Small intestine (tissue), 7 donors: ENCODE measurements around the gene ARV1. TPM values are rescaled to one million over a fixed set of nuclear protein-coding genes. Genes with fewer than 3 reads are reported as not detected.
A peak's percentile ranks its signal among the peaks of the same experiment; 100 is the strongest.

Experiments used
- DNase-seq, 2 donors: peaks; one replicate each; pipeline versions ENCODE4 v3.0.0 to v3.0.0-alpha.2; 2013
- FAIRE-seq: peaks from 2 replicates; lab custom pipeline; 2012; peaks lifted over from hg19 to GRCh38; lab: Jason Lieb, UNC
- H3K27ac ChIP-seq, 3 donors: one replicate each; pipeline ENCODE4 v1.5.1; 2013; ENCODE audit warnings: low read length in 2 of 3, mild to moderate bottlenecking in 2 of 3, control low read depth in 1 of 3, inconsistent platforms in 1 of 3, low read depth in 1 of 3, moderate library complexity in 1 of 3
- H3K27me3 ChIP-seq, 3 donors: one replicate each; pipeline ENCODE4 v1.6.1; 2013; ENCODE audit warnings: low read length in 3 of 3, inconsistent platforms in 1 of 3; ENCODE audit not compliant: control insufficient read depth in 3 of 3, insufficient read depth in 3 of 3
- H3K36me3 ChIP-seq, 3 donors: one replicate each; pipeline ENCODE4 v1.6.1; 2013; ENCODE audit warnings: low read length in 3 of 3, inconsistent platforms in 1 of 3, low read depth in 1 of 3, mild to moderate bottlenecking in 1 of 3, moderate library complexity in 1 of 3; ENCODE audit not compliant: control insufficient read depth in 3 of 3, insufficient read depth in 2 of 3
- H3K4me1 ChIP-seq, 3 donors: one replicate each; pipeline ENCODE4 v1.6.1; 2013; ENCODE audit warnings: low read length in 2 of 3, inconsistent platforms in 1 of 3, low read depth in 1 of 3, mild to moderate bottlenecking in 1 of 3, moderate library complexity in 1 of 3; ENCODE audit not compliant: control insufficient read depth in 3 of 3, insufficient read depth in 2 of 3
- H3K4me3 ChIP-seq, 3 donors: one replicate each; pipeline ENCODE4 v1.5.1; 2013; ENCODE audit warnings: low read length in 3 of 3, control low read depth in 1 of 3, inconsistent platforms in 1 of 3, low read depth in 1 of 3, mild to moderate bottlenecking in 1 of 3, moderate library complexity in 1 of 3
- H3K9me3 ChIP-seq, 2 donors: one replicate each; pipeline ENCODE4 v1.6.1; 2013; ENCODE audit warnings: low read depth in 1 of 2, low read length in 1 of 2; ENCODE audit not compliant: control insufficient read depth in 2 of 2, insufficient read depth in 1 of 2
- WGBS, 3 donors: extraction: QIAGEN DNeasy Blood & Tissue Kit; methylation state at CpG; one replicate each; pipeline ENCODE4 v1.1.7; 2013; 5-methylcytosine and 5-hydroxymethylcytosine counted together
- polyA plus RNA-seq, 4 donors: library from polyadenylated mRNA; stranded (reverse) in 3 of 4; unstranded in 1 of 4; fragments of 200-250 nt in 3 of 4; fragments of 120-200 nt in 1 of 4; gene quantifications; one replicate each; pipeline versions ENCODE4 v1.2.1 to v1.2.3, GENCODE V29; 2013
- donor health status: healthy with polysubstance abuse.
- donor health status: control.
- donor health status: control.
- donor health status: Bipolar disorder and iron deficiency.
- donor health status: healthy.

The ARV1 gene
- polyA plus RNA-seq, 4 donors, result 15.7 to 30.5 (median 22.9) TPM

DNA sequence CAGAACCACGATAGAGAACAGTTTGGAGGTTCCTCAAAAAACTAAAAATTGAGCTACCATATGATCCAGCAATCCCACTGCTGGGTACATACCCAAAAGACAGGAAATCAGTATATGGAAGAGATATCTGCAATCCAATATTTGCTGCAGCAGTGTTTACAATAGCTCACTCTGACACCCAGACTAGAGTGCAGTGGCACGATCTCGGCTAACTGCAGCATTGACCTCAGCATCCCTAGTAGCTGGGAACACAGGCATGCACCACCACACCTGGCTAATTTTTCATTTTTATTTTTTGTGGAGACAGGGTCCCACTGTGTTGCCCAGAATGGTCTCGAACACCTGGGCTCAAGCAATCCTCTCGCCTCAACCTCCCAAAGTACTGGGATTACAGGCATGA is 13.4 kb upstream of the ARV1 start:
- DNase-seq, result no peak
- Histone ChIP-seq H3K36me3 (peaks cover 0 to 3% (median under 1%) of the 10 kb centered on the region in 3 donors), H3K4me1 (peaks cover 0 to 4% (median 2%) of the 10 kb centered on the region in 3 donors), H3K27me3 (no peaks in the 10 kb centered on the region), H3K4me3 (no peak overlapping the region), H3K27ac (no peak overlapping the region), H3K9me3 (no peaks in the 10 kb centered on the region)
- WGBS, 3 donors, result 90 to 96% (median 91%) methylated on average over 5 of the region's 5 CpGs
- FAIRE-seq, result no peak

GRCh38 chr1:230966358-230966873 is 12.5 kb upstream of the ARV1 start:
- Histone ChIP-seq H3K4me3 (no peak overlapping the region), H3K36me3 (peaks cover 0 to 3% (median 0%) of the 10 kb centered on the region in 3 donors), H3K4me1 (peaks cover 0 to 4% (median 2%) of the 10 kb centered on the region in 3 donors), H3K9me3 (no peaks in the 10 kb centered on the region), H3K27me3 (no peaks in the 10 kb centered on the region), H3K27ac (no peak overlapping the region)
- 89 to 93% (median 90%) methylated on average over 5 of the region's 5 CpGs for WGBS, 3 donors
- FAIRE-seq (no peak), DNase-seq (no peak)

DNA sequence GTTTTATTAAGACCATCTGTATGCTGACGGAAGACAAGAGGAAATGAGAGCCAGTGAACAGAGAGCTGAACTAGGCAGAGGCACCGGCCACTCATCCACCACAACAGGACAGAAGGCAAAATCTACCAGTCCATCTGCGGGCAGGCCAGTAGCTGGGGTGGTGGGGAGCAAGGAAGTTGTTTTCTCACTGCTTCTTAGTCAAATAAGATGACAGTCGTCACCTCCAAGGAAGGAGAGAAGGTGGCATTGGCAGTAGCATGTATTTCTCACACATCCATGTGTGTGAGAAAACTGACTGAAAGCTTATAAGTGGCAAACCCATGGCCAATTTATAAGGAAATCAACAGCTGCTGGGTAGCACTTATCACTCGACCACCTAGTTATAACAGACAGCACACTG is 8.5 kb upstream of the ARV1 start:
- no peak for DNase-seq
- Histone ChIP-seq H3K27ac (no peak overlapping the region), H3K4me3 (no peak overlapping the region), H3K36me3 (peaks cover 0 to 3% (median 2%) of the 10 kb centered on the region in 3 donors), H3K4me1 (peaks cover 5 to 13% (median 5%) of the 10 kb centered on the region in 3 donors), H3K27me3 (no peaks in the 10 kb centered on the region), H3K9me3 (no peaks in the 10 kb centered on the region)
- no peak for FAIRE-seq
- 89 to 92% (median 92%) methylated on average over 5 of the region's 5 CpGs for WGBS, 3 donors

DNA sequence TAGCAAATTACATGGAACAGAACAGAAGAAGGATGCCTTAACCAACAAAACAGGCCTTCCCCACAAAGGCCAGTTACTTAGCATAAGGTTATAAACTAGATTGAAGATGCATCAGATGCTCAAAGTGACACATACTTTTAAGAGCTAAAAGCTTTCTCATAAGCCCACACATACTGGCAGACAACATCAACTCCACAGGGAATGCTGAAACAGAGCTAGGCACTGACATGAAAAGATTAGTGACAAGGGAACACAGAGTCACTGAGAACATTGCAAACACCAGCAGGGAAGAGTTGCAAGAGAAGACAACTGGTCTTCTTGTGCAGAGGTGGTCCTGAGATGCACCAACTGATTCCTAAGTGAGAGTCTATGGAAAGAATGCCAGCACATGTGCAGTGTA is 7.1 kb upstream of the ARV1 start:
- peaks cover 0 to 12% (median 3%) of the 10 kb centered on the region in 3 donors for H3K36me3 ChIP-seq
- peaks cover 5 to 13% (median 5%) of the 10 kb centered on the region in 3 donors for H3K4me1 ChIP-seq
- no peak overlapping the region for H3K27ac ChIP-seq
- no peak overlapping the region for H3K4me3 ChIP-seq
- FAIRE-seq, result no peak
- DNase-seq, result no peak
- H3K27me3 ChIP-seq, result no peaks in the 10 kb centered on the region
- no peaks in the 10 kb centered on the region for H3K9me3 ChIP-seq

DNA sequence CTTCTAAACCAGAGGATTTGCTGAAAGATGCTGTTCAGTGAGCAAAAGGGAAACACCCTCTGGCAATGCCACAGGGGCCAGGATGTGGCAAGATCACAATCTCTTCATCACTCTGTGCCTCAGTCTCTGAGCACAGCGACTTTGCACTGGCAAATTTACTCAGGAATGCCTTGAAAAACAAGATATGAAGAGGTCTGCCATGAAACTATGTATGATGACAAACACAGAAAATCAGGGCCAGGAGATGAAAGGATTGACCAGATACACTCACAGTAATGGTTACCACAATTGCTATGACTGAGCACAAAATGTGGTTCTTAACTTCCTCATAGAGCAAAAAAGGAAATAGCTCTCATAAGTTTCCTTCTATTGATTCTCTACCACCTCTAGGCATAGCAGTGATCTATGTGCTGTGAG is 6.0 kb upstream of the ARV1 start:
- Histone ChIP-seq H3K27ac (peak overlapping the region in 1 of 3 donors; percentile 66), H3K4me1 (peaks cover 5 to 19% (median 7%) of the 10 kb centered on the region in 3 donors), H3K27me3 (no peaks in the 10 kb centered on the region), H3K4me3 (no peak overlapping the region), H3K36me3 (peaks cover 0 to 12% (median 3%) of the 10 kb centered on the region in 3 donors), H3K9me3 (no peaks in the 10 kb centered on the region)
- WGBS, 3 donors, result 50 to 75% (median 52%) methylated on average over 1 of the region's 1 CpG
- no peak for FAIRE-seq
- no peak for DNase-seq

DNA sequence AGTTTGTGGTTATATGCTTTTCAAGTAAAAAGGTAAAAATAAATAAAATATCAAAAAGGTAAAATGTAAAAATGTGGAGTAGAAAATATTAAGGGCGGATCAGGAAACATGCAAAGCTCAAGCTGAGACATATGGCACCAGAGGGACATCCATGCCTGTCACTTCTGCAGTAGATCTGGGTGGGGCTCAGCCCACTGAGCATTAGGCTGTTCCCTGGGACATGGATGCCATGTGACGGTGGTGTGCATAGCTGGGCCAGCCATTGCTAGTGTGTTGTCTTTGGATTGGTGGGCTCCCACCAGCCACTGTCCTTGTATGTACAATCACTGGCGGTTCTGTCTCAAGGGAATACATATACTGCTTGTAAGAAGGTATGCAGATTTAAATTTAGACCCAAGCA is 3.3 kb upstream of the ARV1 start:
- Histone ChIP-seq H3K27ac (no peak overlapping the region), H3K4me3 (no peak overlapping the region), H3K36me3 (peaks cover 0 to 12% (median 0%) of the 10 kb centered on the region in 3 donors), H3K27me3 (no peaks in the 10 kb centered on the region), H3K4me1 (peaks cover 4 to 14% (median 10%) of the 10 kb centered on the region in 3 donors), H3K9me3 (no peaks in the 10 kb centered on the region)
- DNase-seq (no peak), FAIRE-seq (no peak)
- WGBS, 3 donors, result 88 to 97% (median 89%) methylated on average over 3 of the region's 3 CpGs

GRCh38 chr1:230976360-230976759 is 2.5 kb upstream of the ARV1 start:
- Histone ChIP-seq H3K4me1 (peaks cover 4 to 14% (median 10%) of the 10 kb centered on the region in 3 donors), H3K9me3 (no peaks in the 10 kb centered on the region), H3K36me3 (peaks cover 0 to 12% (median 0%) of the 10 kb centered on the region in 3 donors), H3K27ac (no peak overlapping the region), H3K27me3 (no peaks in the 10 kb centered on the region), H3K4me3 (no peak overlapping the region)
- DNase-seq, result no peak
- WGBS, 3 donors, result 86 to 89% (median 89%) methylated on average over 4 of the region's 4 CpGs
- FAIRE-seq, result no peak

- H3K36me3 ChIP-seq, result peaks cover 0 to 12% (median 0%) of the 10 kb centered on the region in 3 donors
- WGBS, 3 donors, result 41 to 51% (median 46%) methylated on average over 14 of the region's 14 CpGs
- H3K4me3 ChIP-seq, result peak overlapping the region in 2 of 3 donors; percentile 79 to 96
- peaks cover 4 to 14% (median 10%) of the 10 kb centered on the region in 3 donors for H3K4me1 ChIP-seq
- H3K9me3 ChIP-seq, result no peaks in the 10 kb centered on the region
- FAIRE-seq (no peak), DNase-seq (peak in 1 of 2 donors; percentile 41)
- H3K27me3 ChIP-seq, result no peaks in the 10 kb centered on the region
- peak overlapping the region in 1 of 3 donors; percentile 69 for H3K27ac ChIP-seq
Measured at GRCh38 chr1:230976825-230977747, 1.8 kb upstream of the ARV1 start.
